T-cell (primary cell): ENCODE data around the gene CTNNBL1. TPM values are rescaled to one million over a fixed set of nuclear protein-coding genes. Genes with fewer than 3 reads are reported as not detected.

Source experiments
- ATAC-seq, 4 experiments: fragments of 200-7000 bp in 3 of 4; fragments of 150-1000 bp in 1 of 4; cut with Tn5 transposase; replicated peaks in 1 of 4; 1 replicate in 3 of 4; 2 replicates in 1 of 4; pipeline ENCODE4 v1.10.0; 2021; ENCODE audit warnings: moderate library complexity in 3 of 4, mild to moderate bottlenecking in 2 of 4, moderate number of reproducible peaks in 1 of 4
- CTCF ChIA-PET, 2 donors: fragments of 300-600 bp; sonication (Branson Sonifier 250); formaldehyde crosslinking; loops; one replicate each; lab custom pipeline; 2022; ENCODE audit warnings: antibody characterized with exemption in 2 of 2; lab: Charles Lee
- POLR2A ChIA-PET, 2 donors: fragments of 300-600 bp; sonication (Branson Sonifier 250); formaldehyde crosslinking; loops; one replicate each; lab custom pipeline; 2022; ENCODE audit warnings: antibody characterized with exemption in 2 of 2; lab: Charles Lee
- DNase-seq, 35 experiments: peaks; one replicate each; pipeline versions ENCODE4 v3.0.0 to v3.0.0-alpha.2; 2013 to 2023
- H3K27ac ChIP-seq: one replicate; pipeline ENCODE4 v1.5.1; 2013; ENCODE audit warnings: low read length
- H3K27me3 ChIP-seq, 2 experiments: replicated peaks in 1 of 2; 1 replicate in 1 of 2; 2 replicates in 1 of 2; pipeline versions ENCODE4 v1.6.1 to v1.7.0; 2013; ENCODE audit warnings: low read length in 1 of 2, mixed read lengths in 1 of 2; ENCODE audit not compliant: control insufficient read depth in 2 of 2, insufficient read depth in 2 of 2; ENCODE audit errors: extremely low read depth in 1 of 2
- H3K36me3 ChIP-seq, 2 donors: 1 replicate in 1 of 2; 2 replicates in 1 of 2; pipeline versions ENCODE4 v1.6.1 to v1.7.0; 2013; ENCODE audit warnings: low read length in 1 of 2; ENCODE audit not compliant: control insufficient read depth in 2 of 2, insufficient read depth in 1 of 2; ENCODE audit errors: extremely low read depth in 1 of 2
- H3K4me1 ChIP-seq, 2 experiments: 1 replicate in 1 of 2; 2 replicates in 1 of 2; pipeline versions ENCODE4 v1.6.1 to v1.7.0; 2013; ENCODE audit warnings: low read length in 2 of 2, mixed read lengths in 1 of 2; ENCODE audit not compliant: insufficient read depth in 2 of 2, control insufficient read depth in 1 of 2; ENCODE audit errors: extremely low read depth in 1 of 2
- H3K4me3 ChIP-seq, 2 donors: 1 replicate in 1 of 2; 2 replicates in 1 of 2; pipeline versions ENCODE4 v1.5.1 to v1.7.0; 2013; ENCODE audit warnings: mild to moderate bottlenecking in 2 of 2, low read length in 1 of 2, moderate library complexity in 1 of 2; ENCODE audit not compliant: control insufficient read depth in 1 of 2; ENCODE audit errors: extremely low read depth in 1 of 2
- H3K9me3 ChIP-seq: 2 replicates; pipeline ENCODE4 v1.7.0; 2013
- H3K27ac Mint-ChIP-seq, 2 donors: one replicate each; pipeline ENCODE4 v1.8.0; 2020 to 2021; ENCODE audit warnings: mild to moderate bottlenecking in 2 of 2, mixed read lengths in 2 of 2
- H3K27me3 Mint-ChIP-seq, 2 donors: one replicate each; pipeline ENCODE4 v1.8.0; 2021 to 2022; ENCODE audit warnings: mixed read lengths in 2 of 2
- H3K36me3 Mint-ChIP-seq: one replicate; pipeline ENCODE4 v1.8.0; 2021; ENCODE audit warnings: mixed read lengths
- H3K4me1 Mint-ChIP-seq, 3 donors: one replicate each; pipeline ENCODE4 v1.8.0; 2020 to 2022; ENCODE audit warnings: mixed read lengths in 3 of 3, mild to moderate bottlenecking in 1 of 3
- H3K4me3 Mint-ChIP-seq, 3 donors: one replicate each; pipeline ENCODE4 v1.8.0; 2020 to 2022; ENCODE audit warnings: mild to moderate bottlenecking in 3 of 3, mixed read lengths in 3 of 3, moderate library complexity in 3 of 3
- H3K9me3 Mint-ChIP-seq, 3 donors: one replicate each; pipeline ENCODE4 v1.8.0; 2020 to 2022; ENCODE audit warnings: mixed read lengths in 3 of 3
- WGBS: methylation state at CpG from one replicate; pipeline ENCODE4 v1.1.5; 2013; ENCODE audit warnings: missing lambda C conversion rate; ENCODE audit not compliant: insufficient coverage; 5-methylcytosine and 5-hydroxymethylcytosine counted together
- total RNA-seq, 35 experiments: library from RNA in 6 of 35; stranded (reverse) in 6 of 35; fragments of 120-200 nt in 1 of 35; gene quantifications; one replicate each; pipeline versions ENCODE4 v1.2.1 to v1.2.4 and lab custom pipeline; 2013 to 2026

The CTNNBL1 gene
- total RNA-seq, result 10 to 100 TPM; 44.6 to 52.4 (median 49.4) TPM
- total RNA-seq (2013), result 33.9 TPM
- 29.3 to 76.6 (median 37.7) reads per million in 29 experiments for total RNA-seq (lab: John Stamatoyannopoulos, UW)

GRCh38 chr20:37693635-37694626 lies at the start of gene CTNNBL1:
TSS of gene CTNNBL1 (plus strand) at chr20:37694030. CDS start at chr20:37694123, 93 bp downstream.
- ChIA-PET CTCF (no interaction called here), POLR2A (no interaction called here)
- H3K27ac Mint-ChIP-seq, result peak within 1 kb of the TSS; percentile 88 to 91
- peak within 1 kb of the TSS; percentile 92 to 99 (median 98) for H3K4me3 Mint-ChIP-seq
- ATAC-seq (peak; percentile 97 to 99 (median 98)), DNase-seq (peak; percentile 90 to 98 (median 94))
- peaks cover 30 to 43% (median 38%) of the 10 kb centered on the region in 3 donors for H3K4me1 Mint-ChIP-seq
- H3K36me3 Mint-ChIP-seq, result peaks cover 14% of the 10 kb centered on the region
- H3K4me3 ChIP-seq, result peak within 1 kb of the TSS; percentile 95 to 97
- peaks cover 6 to 22% of the 10 kb centered on the region in 2 donors for H3K27me3 Mint-ChIP-seq
- WGBS, result under 1% methylated on average over 47 of the region's 54 CpGs
- peaks cover 5 to 20% of the 10 kb centered on the region in 2 experiments for H3K4me1 ChIP-seq
- peaks cover 0 to 16% of the 10 kb centered on the region in 2 experiments for H3K27me3 ChIP-seq
- H3K9me3 ChIP-seq, result no peaks in the 10 kb centered on the region
- no peaks in the 10 kb centered on the region for H3K9me3 Mint-ChIP-seq
- peaks cover 0 to 2% of the 10 kb centered on the region in 2 donors for H3K36me3 ChIP-seq
- H3K27ac ChIP-seq, result peak within 1 kb of the TSS; percentile 52

GRCh38 chr20:37644605-37645004 lies 49.2 kb upstream of the CTNNBL1 start:
- POLR2A ChIA-PET, result no interaction called here
- no peaks in the 10 kb centered on the region for H3K4me1 ChIP-seq
- Mint-ChIP-seq H3K9me3 (no peaks in the 10 kb centered on the region), H3K4me3 (no peak overlapping the region), H3K27me3 (peaks cover 47 to 53% of the 10 kb centered on the region in 2 donors), H3K27ac (no peak overlapping the region), H3K36me3 (no peaks in the 10 kb centered on the region), H3K4me1 (no peaks in the 10 kb centered on the region)
- DNase-seq (no peak), ATAC-seq (no peak)
- no peak overlapping the region for H3K4me3 ChIP-seq
- no peaks in the 10 kb centered on the region for H3K9me3 ChIP-seq
- H3K36me3 ChIP-seq, result no peaks in the 10 kb centered on the region
- no CpG with 5 or more reads among the region's 1 CpG for WGBS
- no peak overlapping the region for H3K27ac ChIP-seq
- peaks cover 2 to 32% of the 10 kb centered on the region in 2 experiments for H3K27me3 ChIP-seq
- CTCF ChIA-PET, result no interaction called here

GRCh38 chr20:37647946-37648345 lies 45.9 kb upstream of the CTNNBL1 start:
- Mint-ChIP-seq H3K4me1 (no peaks in the 10 kb centered on the region), H3K4me3 (no peak overlapping the region), H3K9me3 (no peaks in the 10 kb centered on the region), H3K36me3 (no peaks in the 10 kb centered on the region), H3K27ac (no peak overlapping the region), H3K27me3 (peaks cover 32 to 34% of the 10 kb centered on the region in 2 donors)
- no peaks in the 10 kb centered on the region for H3K36me3 ChIP-seq
- peaks cover 0 to 31% of the 10 kb centered on the region in 2 experiments for H3K27me3 ChIP-seq
- 58% methylated on average over 2 of the region's 3 CpGs for WGBS
- no peak overlapping the region for H3K4me3 ChIP-seq
- ChIA-PET CTCF (no interaction called here), POLR2A (no interaction called here)
- ATAC-seq (no peak), DNase-seq (no peak)
- no peaks in the 10 kb centered on the region for H3K4me1 ChIP-seq
- H3K27ac ChIP-seq, result no peak overlapping the region
- no peaks in the 10 kb centered on the region for H3K9me3 ChIP-seq

- Histone ChIP-seq H3K4me3 (no peak overlapping the region), H3K27ac (no peak overlapping the region), H3K9me3 (no peaks in the 10 kb centered on the region), H3K27me3 (peaks cover 0 to 31% of the 10 kb centered on the region in 2 experiments), H3K4me1 (no peaks in the 10 kb centered on the region), H3K36me3 (no peaks in the 10 kb centered on the region)
- peaks cover 28 to 30% of the 10 kb centered on the region in 2 donors for H3K27me3 Mint-ChIP-seq
- no peaks in the 10 kb centered on the region for H3K4me1 Mint-ChIP-seq
- DNase-seq (no peak), ATAC-seq (no peak)
- CTCF ChIA-PET, result no interaction called here
- WGBS, result 100% methylated on average over 1 of the region's 2 CpGs
- POLR2A ChIA-PET, result no interaction called here
- H3K4me3 Mint-ChIP-seq, result no peak overlapping the region
- H3K27ac Mint-ChIP-seq, result no peak overlapping the region
- H3K9me3 Mint-ChIP-seq, result no peaks in the 10 kb centered on the region
- no peaks in the 10 kb centered on the region for H3K36me3 Mint-ChIP-seq
Observed at GRCh38 chr20:37649017-37649416, 44.8 kb upstream of the CTNNBL1 start.

- H3K36me3 Mint-ChIP-seq, result no peaks in the 10 kb centered on the region
- ATAC-seq (no peak), DNase-seq (no peak)
- 78% methylated on average over 7 of the region's 9 CpGs for WGBS
- no peak overlapping the region for H3K4me3 Mint-ChIP-seq
- H3K4me1 Mint-ChIP-seq, result no peaks in the 10 kb centered on the region
- ChIA-PET POLR2A (no interaction called here), CTCF (interaction anchor here in 1 of 2 donors (0.6 kb wide), 1 partner anchor 1237 kb away, joined by 3 read pairs; no protein-coding TSS in a partner anchor)
- Histone ChIP-seq H3K4me1 (no peaks in the 10 kb centered on the region), H3K36me3 (no peaks in the 10 kb centered on the region), H3K27ac (no peak overlapping the region), H3K27me3 (peaks cover 0 to 32% of the 10 kb centered on the region in 2 experiments), H3K4me3 (no peak overlapping the region), H3K9me3 (no peaks in the 10 kb centered on the region)
- H3K9me3 Mint-ChIP-seq, result no peaks in the 10 kb centered on the region
- H3K27ac Mint-ChIP-seq, result no peak overlapping the region
- peaks cover 24 to 30% of the 10 kb centered on the region in 2 donors for H3K27me3 Mint-ChIP-seq
Observed at GRCh38 chr20:37649676-37650370, 44.0 kb upstream of the CTNNBL1 start.

GRCh38 chr20:37650661-37651060 lies 43.2 kb upstream of the CTNNBL1 start:
- 70% methylated on average over 2 of the region's 3 CpGs for WGBS

More at GRCh38 chr20:37650661-37651060, 43.2 kb upstream of the CTNNBL1 start:
- Mint-ChIP-seq H3K4me1 (no peaks in the 10 kb centered on the region), H3K4me3 (no peak overlapping the region), H3K27me3 (peaks cover 19 to 25% of the 10 kb centered on the region in 2 donors), H3K27ac (no peak overlapping the region), H3K36me3 (no peaks in the 10 kb centered on the region), H3K9me3 (no peaks in the 10 kb centered on the region)
- H3K4me3 ChIP-seq, result no peak overlapping the region
- no peak for ATAC-seq
- no peak overlapping the region for H3K27ac ChIP-seq
- no peaks in the 10 kb centered on the region for H3K4me1 ChIP-seq
- ChIA-PET POLR2A (no interaction called here), CTCF (interaction anchor here in 1 of 2 donors (0.6 kb wide), 1 partner anchor 1237 kb away, joined by 3 read pairs; no protein-coding TSS in a partner anchor)
- H3K9me3 ChIP-seq, result no peaks in the 10 kb centered on the region
- peaks cover 0 to 28% of the 10 kb centered on the region in 2 experiments for H3K27me3 ChIP-seq
- H3K36me3 ChIP-seq, result no peaks in the 10 kb centered on the region
- DNase-seq, result no peak
